ENCODE results near the gene ALDH1A3.

ALDH1A3 gene

DNA sequence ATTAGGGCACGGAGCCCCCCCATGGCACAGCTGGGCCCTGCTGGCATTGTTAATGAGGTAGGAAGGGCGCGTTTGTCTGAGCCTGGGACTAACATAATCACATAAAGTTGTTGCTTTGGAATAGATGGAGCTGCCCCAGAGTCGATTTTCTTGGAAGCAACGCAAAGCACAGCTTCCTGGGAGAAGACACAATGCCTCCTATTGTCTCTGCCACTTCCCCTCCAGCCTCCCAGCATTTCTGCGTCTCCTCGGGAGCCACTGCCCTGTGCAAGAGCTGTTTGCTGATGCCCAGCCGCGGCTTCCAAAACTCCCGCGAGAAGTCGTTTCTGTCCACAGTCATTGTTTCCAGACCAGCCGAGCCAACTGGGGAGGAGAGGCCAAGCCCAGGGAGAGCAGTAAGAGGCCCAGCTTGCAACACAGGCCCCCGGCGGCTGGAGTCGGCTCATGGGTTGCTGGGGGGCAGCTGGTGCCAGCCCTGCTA, 18.1 kb upstream of the ALDH1A3 start:
- peaks cover 39% of the 10 kb centered on the region for H3K4me1 Mint-ChIP-seq
- no peak overlapping the region for H3K4me3 Mint-ChIP-seq
- peaks cover 2% of the 10 kb centered on the region for H3K9me3 Mint-ChIP-seq
- no peaks in the 10 kb centered on the region for H3K36me3 Mint-ChIP-seq (ENCODE audit: low read depth)
- peak overlapping the region in 1 of 3 experiments; percentile 40 for H3K27ac Mint-ChIP-seq
- H3K27me3 Mint-ChIP-seq (ENCODE audit: low read depth): peaks cover 4% of the 10 kb centered on the region
- TF ChIP-seq, protein P1, sequence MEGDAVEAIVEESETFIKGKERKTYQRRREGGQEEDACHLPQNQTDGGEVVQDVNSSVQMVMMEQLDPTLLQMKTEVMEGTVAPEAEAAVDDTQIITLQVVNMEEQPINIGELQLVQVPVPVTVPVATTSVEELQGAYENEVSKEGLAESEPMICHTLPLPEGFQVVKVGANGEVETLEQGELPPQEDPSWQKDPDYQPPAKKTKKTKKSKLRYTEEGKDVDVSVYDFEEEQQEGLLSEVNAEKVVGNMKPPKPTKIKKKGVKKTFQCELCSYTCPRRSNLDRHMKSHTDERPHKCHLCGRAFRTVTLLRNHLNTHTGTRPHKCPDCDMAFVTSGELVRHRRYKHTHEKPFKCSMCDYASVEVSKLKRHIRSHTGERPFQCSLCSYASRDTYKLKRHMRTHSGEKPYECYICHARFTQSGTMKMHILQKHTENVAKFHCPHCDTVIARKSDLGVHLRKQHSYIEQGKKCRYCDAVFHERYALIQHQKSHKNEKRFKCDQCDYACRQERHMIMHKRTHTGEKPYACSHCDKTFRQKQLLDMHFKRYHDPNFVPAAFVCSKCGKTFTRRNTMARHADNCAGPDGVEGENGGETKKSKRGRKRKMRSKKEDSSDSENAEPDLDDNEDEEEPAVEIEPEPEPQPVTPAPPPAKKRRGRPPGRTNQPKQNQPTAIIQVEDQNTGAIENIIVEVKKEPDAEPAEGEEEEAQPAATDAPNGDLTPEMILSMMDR (IDR thresholded peaks at IDR 0.05; ENCODE audit: unreplicated experiment in 3 of 3): no peak

DNA sequence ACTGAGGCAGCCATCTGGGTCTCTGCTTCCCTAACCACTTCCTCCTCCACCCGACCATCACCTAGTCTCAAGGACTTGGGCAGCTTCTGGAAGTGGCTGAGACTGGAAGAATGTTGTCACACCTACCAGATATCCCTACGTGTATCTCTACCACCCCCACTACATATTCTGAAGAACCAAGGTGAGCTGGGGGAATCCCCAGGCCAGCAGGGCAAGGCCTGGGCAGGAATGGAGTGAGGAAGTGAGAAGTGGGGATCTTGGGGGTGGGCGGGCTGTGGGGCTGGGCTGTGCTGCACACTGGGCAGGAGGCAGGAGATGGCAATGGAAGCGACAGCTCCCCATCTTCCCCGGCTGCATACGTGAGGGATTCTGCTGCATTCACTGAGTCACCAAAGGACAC, 17.5 kb upstream of the ALDH1A3 start:
- H3K27ac Mint-ChIP-seq: no peak overlapping the region
- peaks cover 2% of the 10 kb centered on the region for H3K9me3 Mint-ChIP-seq
- peaks cover 33% of the 10 kb centered on the region for H3K4me1 Mint-ChIP-seq
- H3K36me3 Mint-ChIP-seq (ENCODE audit: low read depth): no peaks in the 10 kb centered on the region
- no peak overlapping the region for H3K4me3 Mint-ChIP-seq
- TF ChIP-seq, protein P1 (IDR thresholded peaks at IDR 0.05; ENCODE audit: unreplicated experiment in 3 of 3): no peak
- H3K27me3 Mint-ChIP-seq (ENCODE audit: low read depth): peaks cover 4% of the 10 kb centered on the region

DNA sequence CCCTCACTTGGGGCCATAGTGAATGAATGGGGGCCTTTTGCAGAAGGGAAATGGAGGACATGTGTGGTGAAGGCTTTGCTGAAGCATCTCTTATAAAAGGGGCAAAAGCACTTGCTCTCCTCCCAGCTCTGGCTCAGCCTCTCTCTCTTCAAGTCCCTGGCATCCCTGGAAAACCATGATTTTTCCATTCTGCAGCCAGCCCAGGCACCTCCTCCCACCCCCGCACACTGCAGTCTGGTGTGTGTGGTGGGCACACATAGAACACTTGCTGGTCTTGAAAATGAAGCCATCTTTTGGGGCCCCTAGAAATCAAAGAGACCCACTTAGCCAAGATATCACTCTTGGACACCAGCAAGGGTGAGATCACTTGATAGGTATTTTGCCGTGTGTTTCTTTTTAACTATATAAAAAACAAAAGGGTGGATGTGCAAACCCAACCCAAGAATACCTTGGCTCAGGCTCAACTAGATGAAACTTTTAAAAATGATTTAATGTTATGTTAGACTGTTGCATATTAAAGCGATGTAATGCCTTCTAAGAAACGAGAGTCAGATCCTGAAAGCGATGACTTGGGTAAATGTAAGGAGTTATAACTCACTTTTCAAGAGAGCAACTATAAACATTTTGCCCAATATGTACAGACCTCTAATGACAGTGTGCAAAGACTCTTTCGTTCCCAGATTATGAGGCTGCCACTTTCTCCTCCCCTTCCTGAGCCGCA, 16.4 kb upstream of the ALDH1A3 start:
- Mint-ChIP-seq H3K4me3 (peak overlapping the region in 1 of 3 experiments; percentile 22), H3K9me3 (peaks cover 2% of the 10 kb centered on the region), H3K27ac (peak overlapping the region; percentile 81 to 86 (median 86)), H3K27me3 (ENCODE audit: low read depth) (peaks cover 4% of the 10 kb centered on the region), H3K36me3 (ENCODE audit: low read depth) (no peaks in the 10 kb centered on the region), H3K4me1 (peaks cover 27% of the 10 kb centered on the region)
- TF ChIP-seq, protein P1 (IDR thresholded peaks at IDR 0.05; ENCODE audit: unreplicated experiment in 3 of 3): no peak

DNA sequence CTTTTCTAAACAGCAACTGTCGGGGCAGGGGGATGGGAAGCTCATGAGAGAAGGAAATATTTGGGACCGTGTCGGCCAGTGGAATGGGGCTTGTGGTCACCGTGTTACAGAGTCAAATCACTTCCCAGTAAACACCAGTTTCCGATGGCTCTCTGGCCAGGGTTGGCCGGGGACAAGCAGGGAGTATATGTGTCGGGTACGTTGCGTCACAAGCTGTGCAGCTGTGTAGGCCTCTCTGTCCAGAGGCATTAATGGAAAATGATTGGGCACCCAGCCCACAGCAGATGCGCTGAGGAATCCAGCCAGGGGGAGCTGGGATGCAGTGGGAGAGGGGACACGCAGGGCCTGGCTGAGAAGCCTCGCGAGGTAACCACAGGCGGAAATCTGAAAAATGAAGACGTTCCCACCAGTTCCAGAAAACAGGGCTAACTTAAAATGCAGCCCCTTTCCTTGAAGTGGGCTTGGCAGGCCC, 15.8 kb upstream of the ALDH1A3 start:
- H3K9me3 Mint-ChIP-seq: peaks cover 3% of the 10 kb centered on the region
- H3K4me3 Mint-ChIP-seq: peak overlapping the region in 1 of 3 experiments; percentile 22
- peaks cover 3% of the 10 kb centered on the region for H3K27me3 Mint-ChIP-seq (ENCODE audit: low read depth)
- TF ChIP-seq, protein P1 (IDR thresholded peaks at IDR 0.05; ENCODE audit: unreplicated experiment in 3 of 3): no peak
- H3K4me1 Mint-ChIP-seq: peaks cover 27% of the 10 kb centered on the region
- peak overlapping the region; percentile 81 to 86 (median 86) for H3K27ac Mint-ChIP-seq
- H3K36me3 Mint-ChIP-seq (ENCODE audit: low read depth): no peaks in the 10 kb centered on the region

DNA sequence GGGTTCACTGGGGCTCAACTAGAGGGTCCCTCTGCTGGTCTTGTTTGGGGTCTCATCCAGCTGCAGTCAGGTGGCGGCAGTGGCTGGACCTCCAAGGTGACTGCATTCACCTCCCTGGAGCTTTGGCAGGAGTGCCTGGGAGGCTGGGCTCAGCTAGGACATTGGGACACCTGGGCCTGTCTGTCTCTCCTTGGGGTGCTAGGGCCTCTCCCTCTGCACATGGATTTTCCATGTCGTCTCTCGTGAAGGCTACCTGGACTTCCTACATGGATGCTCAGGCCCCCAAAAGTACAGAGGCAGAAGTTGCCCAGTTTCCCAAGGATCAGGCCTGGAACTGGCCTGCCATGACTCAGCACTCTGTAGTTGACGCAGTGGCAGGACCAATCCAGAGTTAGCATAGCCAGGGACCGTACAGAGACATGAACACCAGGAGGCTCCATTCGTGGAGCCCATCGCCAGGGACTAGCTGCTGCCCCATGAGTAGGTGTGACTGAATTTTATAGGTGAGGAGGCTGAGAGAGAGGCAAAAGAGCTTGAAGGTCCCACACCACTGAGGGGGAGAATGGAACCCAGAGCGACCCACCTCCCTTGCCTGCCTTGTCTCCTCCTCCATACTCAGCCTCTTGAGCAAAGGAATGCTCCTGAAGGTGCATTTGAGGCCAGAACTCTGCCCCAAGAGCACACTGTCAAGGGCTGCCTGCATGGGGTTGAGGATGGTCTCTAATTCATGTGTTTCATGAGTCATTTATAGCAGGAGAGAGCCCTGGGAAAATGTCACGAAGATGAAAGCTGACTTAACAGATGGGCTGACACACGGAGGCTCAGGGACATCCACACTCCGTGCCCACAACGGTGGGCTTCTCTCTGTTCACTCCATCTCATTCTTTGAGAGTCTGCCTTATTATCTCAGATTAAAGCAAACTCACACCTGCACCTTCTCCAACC, 13.0 kb upstream of the ALDH1A3 start:
- no peak overlapping the region for H3K4me3 Mint-ChIP-seq
- H3K27ac Mint-ChIP-seq: no peak overlapping the region
- peaks cover 27% of the 10 kb centered on the region for H3K4me1 Mint-ChIP-seq
- peaks cover 12% of the 10 kb centered on the region for H3K27me3 Mint-ChIP-seq (ENCODE audit: low read depth)
- H3K36me3 Mint-ChIP-seq (ENCODE audit: low read depth): no peaks in the 10 kb centered on the region
- TF ChIP-seq, protein P1 (IDR thresholded peaks at IDR 0.05; ENCODE audit: unreplicated experiment in 3 of 3): no peak
- H3K9me3 Mint-ChIP-seq: peaks cover 3% of the 10 kb centered on the region

Measured in nephron (organoid).